Measurements from ENCODE around the gene CEBPB. TPM values are rescaled to one million over a fixed set of nuclear protein-coding genes. Genes with fewer than 3 reads are reported as not detected.
"Not testable (repeated sequence)": the region's sequence is repeated elsewhere in the genome, so short reads cannot be mapped to it uniquely, and the experiment has no call there.

Gene CEBPB
- total RNA-seq, 1 donor from 2014 or later = 360 TPM

GRCh38 chr20:50152394-50153152 lies 38.1 kb upstream of the CEBPB start:
- H3K4me1 ChIP-seq = peaks cover 7 to 23% of the 10 kb centered on the region in 2 donors
- H3K27me3 ChIP-seq = no peaks in the 10 kb centered on the region
- DNase-seq (ENCODE audit: low spot score in 2 of 2) = no peak
- peak overlapping the region; percentile 67 to 76 for H3K27ac ChIP-seq
- intact Hi-C loops (cut with DNase I) = loop anchor here (1.0 to 2.0 kb wide), 2 partner anchors 14 to 36 kb away; no protein-coding TSS in a partner anchor
- no peak for TF ChIP-seq CTCF (IDR thresholded peaks at IDR 0.05)
- peak overlapping the region; percentile 81 to 84 for H3K4me3 ChIP-seq
- H3K36me3 ChIP-seq = peaks cover 12 to 13% of the 10 kb centered on the region in 2 donors
- H3K9me3 ChIP-seq = no peaks in the 10 kb centered on the region

GRCh38 chr20:50153153-50153499 lies 37.5 kb upstream of the CEBPB start:
- Histone ChIP-seq H3K9me3 (no peaks in the 10 kb centered on the region), H3K27me3 (no peaks in the 10 kb centered on the region), H3K36me3 (peaks cover 8 to 10% of the 10 kb centered on the region in 2 donors), H3K4me3 (peak overlapping the region; percentile 81 to 84), H3K27ac (peak overlapping the region; percentile 67 to 76), H3K4me1 (peaks cover 7 to 23% of the 10 kb centered on the region in 2 donors)
- DNase-seq (ENCODE audit: low spot score in 2 of 2) = no peak
- intact Hi-C loops (cut with DNase I) = loop anchor here (1.0 to 2.0 kb wide), 2 partner anchors 13 to 36 kb away; no protein-coding TSS in a partner anchor
- no peak for TF ChIP-seq CTCF (IDR thresholded peaks at IDR 0.05)

GRCh38 chr20:50153500-50154377 lies 36.9 kb upstream of the CEBPB start, which contains the start of gene PEDS1:
Gene PEDS1 (minus strand): TSS chr20:50153723. CDS start chr20:50153637, 86 bp downstream.
- DNase-seq (ENCODE audit: low spot score in 2 of 2) = peak; percentile 49 to 94
- peak within 1 kb of the TSS; percentile 81 to 84 for H3K4me3 ChIP-seq
- intact Hi-C loops (cut with DNase I) = loop anchor here (1.0 to 2.0 kb wide), 2 partner anchors 13 to 37 kb away; no protein-coding TSS in a partner anchor
- H3K27me3 ChIP-seq = no peaks in the 10 kb centered on the region
- peak within 1 kb of the TSS; percentile 73 to 76 for H3K27ac ChIP-seq
- H3K9me3 ChIP-seq = no peaks in the 10 kb centered on the region
- H3K4me1 ChIP-seq = peaks cover 7 to 23% of the 10 kb centered on the region in 2 donors
- TF ChIP-seq CTCF (IDR thresholded peaks at IDR 0.05) = peak in 1 of 3 experiments; percentile 14
- peaks cover 3 to 4% of the 10 kb centered on the region in 2 donors for H3K36me3 ChIP-seq

- H3K4me3 ChIP-seq; DNase-seq (ENCODE audit: low spot score in 2 of 2); H3K4me1 ChIP-seq; intact Hi-C loops (cut with DNase I); H3K27me3 ChIP-seq; H3K9me3 ChIP-seq; H3K36me3 ChIP-seq; H3K27ac ChIP-seq: not testable (repeated sequence)
Observed at GRCh38 chr20:50161494-50161893, 29.1 kb upstream of the CEBPB start.

GRCh38 chr20:50163570-50164317 lies 26.9 kb upstream of the CEBPB start:
- no peak overlapping the region for H3K4me3 ChIP-seq
- H3K27me3 ChIP-seq = no peaks in the 10 kb centered on the region
- intact Hi-C loops (cut with DNase I) = no loop called here
- no peak for DNase-seq (ENCODE audit: low spot score in 2 of 2)
- H3K36me3 ChIP-seq = no peaks in the 10 kb centered on the region
- peak overlapping the region; percentile 21 to 38 for H3K27ac ChIP-seq
- no peaks in the 10 kb centered on the region for H3K9me3 ChIP-seq
- peaks cover 10 to 12% of the 10 kb centered on the region in 2 donors for H3K4me1 ChIP-seq
- no peak for TF ChIP-seq CTCF (IDR thresholded peaks at IDR 0.05)
